ENCODE measurements around the gene ZNF672.
"Not testable (repeated sequence)": the region's sequence is repeated elsewhere in the genome, so short reads cannot be mapped to it uniquely, and the experiment has no call there.

Gene ZNF672

DNA sequence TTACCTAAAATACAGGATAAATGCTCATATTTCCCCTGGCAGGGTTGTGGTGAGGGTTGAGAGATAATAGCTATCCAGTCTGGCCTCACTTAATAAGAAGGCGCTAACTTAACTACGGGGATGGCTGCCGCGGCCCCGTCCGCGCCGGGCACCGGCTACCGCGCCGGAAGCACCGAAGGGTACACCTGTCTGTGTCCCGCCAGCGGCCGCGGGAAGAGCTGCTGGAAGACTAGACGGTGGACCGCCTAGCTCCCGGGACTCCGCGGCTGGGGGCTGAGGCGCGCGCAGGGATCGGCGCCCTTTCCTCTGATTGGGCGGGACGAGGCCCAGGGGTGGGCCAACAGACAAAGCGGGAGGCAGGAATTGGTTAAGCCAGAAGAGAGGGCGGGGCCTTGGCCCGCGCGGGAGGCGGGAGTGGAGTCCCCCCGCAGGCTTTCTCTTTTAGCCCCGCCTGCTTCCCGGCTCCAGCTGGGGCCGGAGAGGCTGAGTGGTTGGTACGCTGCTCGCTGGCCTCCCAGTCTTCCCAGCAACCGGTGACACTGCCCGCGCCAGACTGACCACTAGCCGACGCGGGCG is at the start of gene ZNF672:
Gene ZNF672 (plus strand): TSS at position 444 of the 576 bp plus-strand sequence. CDS start 9,051 bp downstream, outside the sequence.
- Mint-ChIP-seq H3K27me3 (no peaks in the 10 kb centered on the region), H3K27ac (no peak within 1 kb of the TSS), H3K36me3 (peaks cover 3 to 7% of the 10 kb centered on the region in 2 donors), H3K4me3 (no peak within 1 kb of the TSS), H3K9me3 (no peaks in the 10 kb centered on the region), H3K4me1 (peaks cover 18 to 37% of the 10 kb centered on the region in 2 donors)
- DNase-seq (peak; percentile 95), ATAC-seq (replicated peaks) (peak; percentile 72 to 80)

DNA sequence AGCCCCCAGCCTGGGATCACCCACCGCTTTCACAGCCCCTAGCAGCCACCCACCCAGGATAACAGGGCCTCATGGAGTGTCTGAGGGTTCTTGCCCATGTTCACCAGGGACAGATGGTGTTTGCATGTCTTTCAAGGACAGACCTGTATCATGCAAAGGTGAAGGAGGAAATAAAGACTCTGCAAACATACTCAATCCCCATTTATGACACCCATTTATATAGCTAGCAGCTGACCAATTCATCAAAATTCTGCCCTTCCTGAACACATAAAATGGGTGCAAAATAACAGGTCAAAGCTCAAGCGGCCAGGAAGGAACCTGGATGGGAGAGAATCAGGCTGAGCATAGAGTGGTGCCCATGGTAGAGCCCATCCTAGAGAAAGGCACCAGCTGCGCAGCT is 49.7 kb upstream of the ZNF672 start:
- H3K9me3 Mint-ChIP-seq = no peaks in the 10 kb centered on the region
- ATAC-seq (replicated peaks) = no peak
- peaks cover 32 to 66% of the 10 kb centered on the region in 2 donors for H3K4me1 Mint-ChIP-seq
- H3K36me3 Mint-ChIP-seq = peaks cover 0 to 2% of the 10 kb centered on the region in 2 donors
- DNase-seq = no peak
- H3K27ac Mint-ChIP-seq = no peak overlapping the region
- H3K4me3 Mint-ChIP-seq = no peak overlapping the region
- H3K27me3 Mint-ChIP-seq = no peaks in the 10 kb centered on the region

DNA sequence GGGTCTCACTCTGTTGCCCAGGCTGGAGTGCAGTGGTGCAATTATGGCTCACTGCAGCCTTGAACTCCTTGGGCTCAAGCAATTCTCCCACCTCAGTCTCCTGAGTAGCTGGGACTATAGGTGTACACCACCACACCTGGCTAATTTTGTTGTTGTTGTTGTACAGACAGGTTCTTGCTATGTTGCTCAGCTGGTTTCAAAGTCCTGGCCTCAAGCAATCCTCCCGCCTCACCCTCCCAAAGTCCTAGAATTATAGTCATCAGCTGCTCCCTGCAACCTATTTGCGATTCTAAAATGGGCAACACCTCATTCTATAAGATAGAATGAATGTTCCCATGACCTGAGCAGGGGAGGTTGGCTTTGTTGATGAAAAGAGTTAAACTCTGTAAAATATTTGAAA is 48.7 kb upstream of the ZNF672 start:
- ATAC-seq (replicated peaks); H3K36me3 Mint-ChIP-seq; H3K27me3 Mint-ChIP-seq; H3K9me3 Mint-ChIP-seq; H3K4me3 Mint-ChIP-seq; DNase-seq: not testable (repeated sequence)
- peak overlapping the region; percentile 25 for H3K27ac Mint-ChIP-seq
- peaks cover 35 to 66% of the 10 kb centered on the region in 2 donors for H3K4me1 Mint-ChIP-seq

DNA sequence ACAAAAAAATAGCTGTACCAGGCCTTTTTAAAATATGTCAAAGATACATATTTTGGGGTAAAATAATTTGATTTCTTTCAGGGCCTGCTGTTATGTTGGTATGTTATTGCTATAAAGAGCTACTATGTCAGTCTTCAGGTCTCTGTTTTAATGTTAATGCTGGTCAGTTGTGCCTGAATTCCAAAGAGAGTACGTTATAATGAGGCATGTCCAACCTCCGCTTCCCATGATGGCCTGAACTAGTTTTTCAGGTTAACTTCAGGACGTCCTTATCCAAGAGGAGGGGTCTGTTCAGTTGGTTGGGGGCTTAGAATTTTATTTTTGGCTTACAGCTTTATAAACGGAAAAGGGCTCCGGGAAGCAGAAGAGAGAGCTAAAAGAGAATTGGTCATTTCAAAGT is 47.6 kb upstream of the ZNF672 start:
- Mint-ChIP-seq H3K27ac (no peak overlapping the region), H3K9me3 (peaks cover 5 to 10% of the 10 kb centered on the region in 2 donors), H3K27me3 (no peaks in the 10 kb centered on the region), H3K36me3 (peaks cover 7 to 9% of the 10 kb centered on the region in 2 donors), H3K4me3 (no peak overlapping the region), H3K4me1 (peaks cover 34 to 64% of the 10 kb centered on the region in 2 donors)
- ATAC-seq (replicated peaks) = no peak
- DNase-seq = no peak

DNA sequence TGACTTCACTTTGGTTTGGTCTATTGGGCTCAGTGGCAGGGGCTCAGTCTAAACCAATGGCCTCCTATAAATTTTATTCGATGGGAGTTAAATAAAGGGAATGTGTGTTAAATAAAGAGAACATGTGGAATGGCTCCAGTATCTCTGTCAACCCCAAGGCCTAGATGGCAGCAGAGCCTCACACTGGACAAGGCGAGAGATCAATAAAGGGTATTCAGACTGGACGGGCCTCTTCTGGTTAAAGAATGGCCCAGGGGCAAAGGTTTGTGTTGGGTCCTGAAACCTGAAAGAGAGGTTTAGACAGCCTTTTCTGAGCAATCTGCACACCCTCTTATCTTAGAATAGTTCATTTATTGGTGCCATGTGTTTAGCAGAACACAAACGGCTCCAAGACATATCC is 47.0 kb upstream of the ZNF672 start:
- Mint-ChIP-seq H3K36me3 (peaks cover 7 to 11% of the 10 kb centered on the region in 2 donors), H3K27ac (peak overlapping the region; percentile 25), H3K27me3 (no peaks in the 10 kb centered on the region), H3K9me3 (peaks cover 8 to 14% of the 10 kb centered on the region in 2 donors), H3K4me3 (no peak overlapping the region), H3K4me1 (peaks cover 30 to 62% of the 10 kb centered on the region in 2 donors)
- no peak for DNase-seq
- ATAC-seq (replicated peaks) = no peak

DNA sequence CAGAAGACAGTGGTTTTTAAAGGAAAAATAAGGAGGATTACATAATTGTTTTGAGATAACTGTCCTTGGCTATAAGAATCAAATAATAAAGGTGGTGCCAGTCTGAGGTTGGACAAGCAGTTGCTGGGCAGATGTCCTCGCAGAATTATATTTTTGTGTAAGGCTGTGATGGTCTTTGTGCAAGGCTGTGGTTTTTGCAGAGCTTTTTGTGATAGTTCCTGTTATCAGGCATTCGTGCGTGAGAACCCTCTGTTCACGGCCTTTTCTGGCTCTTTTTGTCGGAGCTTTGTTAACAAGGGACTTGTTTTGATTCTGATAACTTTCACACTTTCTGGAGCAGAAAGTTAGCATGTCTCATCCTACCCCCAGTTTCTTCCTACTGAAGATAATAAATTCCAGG is 45.7 kb upstream of the ZNF672 start:
- Mint-ChIP-seq H3K27ac (peak overlapping the region; percentile 80), H3K36me3 (peaks cover 9 to 10% of the 10 kb centered on the region in 2 donors), H3K4me1 (peaks cover 21 to 49% of the 10 kb centered on the region in 2 donors), H3K27me3 (no peaks in the 10 kb centered on the region), H3K9me3 (peaks cover 11 to 16% of the 10 kb centered on the region in 2 donors), H3K4me3 (no peak overlapping the region)
- ATAC-seq (replicated peaks) (peak; percentile 69 to 86), DNase-seq (peak; percentile 28)

DNA sequence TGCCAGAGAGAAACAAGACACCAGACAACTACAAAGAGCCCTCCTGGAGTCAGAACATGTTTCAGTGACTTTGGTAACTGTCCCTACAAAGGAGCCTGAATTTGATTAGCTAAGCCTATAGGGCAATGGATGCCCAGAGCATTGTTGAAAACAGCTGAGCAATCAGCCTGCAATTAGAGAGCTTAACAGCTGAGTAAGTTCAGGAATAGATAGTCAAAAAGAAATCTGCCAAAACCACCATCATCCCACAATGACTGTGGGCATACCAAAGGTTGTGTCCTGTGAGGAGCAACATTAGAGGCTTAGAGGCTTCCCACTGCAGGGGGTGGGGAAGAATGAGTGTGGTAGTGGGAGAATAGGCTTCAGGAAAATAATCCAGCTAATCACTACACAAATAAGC is 44.4 kb upstream of the ZNF672 start:
- Mint-ChIP-seq H3K36me3 (peaks cover 12 to 14% of the 10 kb centered on the region in 2 donors), H3K4me3 (peak overlapping the region; percentile 18 to 44), H3K27ac (no peak overlapping the region), H3K4me1 (peaks cover 21 to 47% of the 10 kb centered on the region in 2 donors), H3K9me3 (peaks cover 16% of the 10 kb centered on the region in 2 donors), H3K27me3 (no peaks in the 10 kb centered on the region)
- ATAC-seq (replicated peaks) = peak; percentile 82 to 91
- DNase-seq = peak; percentile 33

DNA sequence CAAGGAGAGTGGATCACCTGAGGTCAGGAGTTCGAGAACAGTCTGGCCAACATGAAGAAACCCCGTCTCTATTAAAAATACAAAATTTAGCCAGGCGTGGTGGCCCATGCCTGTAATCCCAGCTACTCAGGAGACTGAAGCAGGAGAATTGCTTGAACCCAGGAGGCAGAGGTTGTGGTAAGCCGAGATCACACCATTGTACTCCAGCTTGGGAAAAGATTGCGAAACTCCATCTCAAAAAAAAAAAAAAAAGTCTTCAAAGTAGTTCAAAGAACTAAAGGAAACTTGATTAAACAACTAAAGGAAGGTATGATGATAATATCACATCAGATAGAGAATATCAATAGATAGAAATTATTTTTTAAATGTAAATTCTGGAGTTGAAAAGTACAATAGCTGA is 43.4 kb upstream of the ZNF672 start:
- Mint-ChIP-seq H3K4me1 (peaks cover 21 to 47% of the 10 kb centered on the region in 2 donors), H3K9me3 (peaks cover 16 to 17% of the 10 kb centered on the region in 2 donors), H3K36me3 (peaks cover 13 to 17% of the 10 kb centered on the region in 2 donors)
- not testable (repeated sequence) for H3K4me3 Mint-ChIP-seq; DNase-seq; H3K27me3 Mint-ChIP-seq; H3K27ac Mint-ChIP-seq; ATAC-seq (replicated peaks)

DNA sequence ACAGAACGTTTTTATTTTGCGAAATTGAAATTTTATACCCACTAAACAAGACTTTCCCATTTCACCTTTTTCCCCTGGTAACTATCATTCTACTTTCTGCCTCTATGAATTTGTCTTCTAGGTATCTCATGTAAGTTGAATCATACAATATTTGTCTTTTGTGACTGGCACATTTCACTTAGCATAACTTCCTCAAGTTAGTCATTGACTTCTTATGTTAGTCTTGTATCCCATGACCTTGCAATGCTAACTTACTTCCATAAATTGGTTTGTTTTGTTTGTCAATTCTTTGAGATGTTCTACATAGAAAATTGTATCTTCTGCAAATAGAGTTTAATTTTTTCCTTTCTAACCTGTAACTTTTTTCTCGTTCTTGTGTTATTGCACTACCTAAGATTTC is 39.2 kb upstream of the ZNF672 start:
- Mint-ChIP-seq H3K9me3 (peaks cover 15 to 23% of the 10 kb centered on the region in 2 donors), H3K36me3 (peaks cover 15 to 21% of the 10 kb centered on the region in 2 donors), H3K4me1 (peaks cover 14 to 24% of the 10 kb centered on the region in 2 donors), H3K27me3 (no peaks in the 10 kb centered on the region), H3K4me3 (no peak overlapping the region), H3K27ac (no peak overlapping the region)
- ATAC-seq (replicated peaks) = no peak
- DNase-seq = no peak

DNA sequence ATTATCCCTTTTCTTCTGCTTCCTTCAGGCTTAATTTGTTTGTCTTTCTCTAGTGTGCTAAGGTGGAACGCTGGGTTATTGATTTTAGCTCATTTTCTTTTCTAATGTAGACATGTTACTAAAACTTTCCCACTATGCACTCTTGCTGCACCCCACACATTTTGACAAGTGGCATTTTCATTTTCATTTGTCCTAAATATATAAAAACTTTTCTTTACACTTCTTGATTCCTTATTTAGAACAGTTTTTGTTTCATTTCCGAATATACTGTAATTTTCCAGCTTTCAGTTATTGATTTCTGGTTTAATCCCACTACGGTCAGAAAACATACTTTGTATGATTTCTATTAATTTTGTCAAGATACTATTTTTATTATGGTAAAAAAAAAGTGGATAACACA is 37.6 kb upstream of the ZNF672 start:
- Mint-ChIP-seq H3K36me3 (peaks cover 10 to 17% of the 10 kb centered on the region in 2 donors), H3K27me3 (no peaks in the 10 kb centered on the region), H3K4me3 (peak overlapping the region in 1 of 2 donors; percentile 3), H3K4me1 (peaks cover 21 to 30% of the 10 kb centered on the region in 2 donors), H3K9me3 (peaks cover 7 to 21% of the 10 kb centered on the region in 2 donors), H3K27ac (no peak overlapping the region)
- ATAC-seq (replicated peaks) (no peak), DNase-seq (no peak)

DNA sequence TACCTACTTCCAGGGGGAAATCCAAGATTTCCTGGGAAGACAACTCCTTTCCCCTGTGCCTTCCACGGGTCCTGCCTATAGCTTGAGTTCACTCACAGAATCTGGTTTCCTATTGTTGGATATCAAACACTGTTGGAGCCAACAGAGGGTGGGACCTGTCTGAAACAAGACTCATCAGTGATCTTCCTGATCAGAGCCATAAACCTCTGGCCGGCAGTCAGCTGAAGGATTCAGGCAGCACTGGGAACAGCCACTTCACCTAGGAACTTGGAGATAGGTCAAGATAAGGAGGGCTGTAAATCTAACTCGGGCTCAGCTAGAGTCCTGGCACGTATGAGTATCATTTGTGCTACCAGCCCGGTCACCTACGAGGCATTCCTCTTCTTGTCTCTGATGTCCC is 35.6 kb upstream of the ZNF672 start:
- ATAC-seq (replicated peaks) = no peak
- Mint-ChIP-seq H3K27me3 (no peaks in the 10 kb centered on the region), H3K36me3 (peaks cover 8 to 19% of the 10 kb centered on the region in 2 donors), H3K27ac (no peak overlapping the region), H3K4me1 (peaks cover 37 to 46% of the 10 kb centered on the region in 2 donors), H3K4me3 (no peak overlapping the region), H3K9me3 (peaks cover 0 to 14% of the 10 kb centered on the region in 2 donors)
- DNase-seq = no peak

DNA sequence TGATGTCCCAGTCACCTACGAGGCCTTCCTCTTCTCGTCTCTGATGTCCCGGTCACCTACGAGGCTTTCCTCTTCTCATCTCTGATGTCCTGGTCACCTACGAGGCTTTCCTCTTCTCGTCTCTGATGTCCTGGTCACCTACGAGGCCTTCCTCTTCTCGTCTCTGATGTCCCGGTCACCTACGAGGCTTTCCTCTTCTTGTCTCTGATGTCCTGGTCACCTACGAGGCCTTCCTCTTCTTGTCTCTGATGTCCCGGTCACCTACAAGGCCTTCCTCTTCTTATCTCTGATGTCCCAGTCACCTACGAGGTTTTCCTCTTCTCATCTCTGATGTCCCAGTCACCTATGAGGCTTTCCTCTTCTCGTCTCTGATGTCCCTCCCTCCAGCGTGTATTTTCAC is 34.5 kb upstream of the ZNF672 start:
- H3K27me3 Mint-ChIP-seq; ATAC-seq (replicated peaks); H3K4me3 Mint-ChIP-seq; DNase-seq: not testable (repeated sequence)
- Mint-ChIP-seq H3K4me1 (peaks cover 37 to 47% of the 10 kb centered on the region in 2 donors), H3K36me3 (peaks cover 6 to 17% of the 10 kb centered on the region in 2 donors), H3K9me3 (peaks cover 0 to 10% of the 10 kb centered on the region in 2 donors), H3K27ac (peak overlapping the region; percentile 39)

DNA sequence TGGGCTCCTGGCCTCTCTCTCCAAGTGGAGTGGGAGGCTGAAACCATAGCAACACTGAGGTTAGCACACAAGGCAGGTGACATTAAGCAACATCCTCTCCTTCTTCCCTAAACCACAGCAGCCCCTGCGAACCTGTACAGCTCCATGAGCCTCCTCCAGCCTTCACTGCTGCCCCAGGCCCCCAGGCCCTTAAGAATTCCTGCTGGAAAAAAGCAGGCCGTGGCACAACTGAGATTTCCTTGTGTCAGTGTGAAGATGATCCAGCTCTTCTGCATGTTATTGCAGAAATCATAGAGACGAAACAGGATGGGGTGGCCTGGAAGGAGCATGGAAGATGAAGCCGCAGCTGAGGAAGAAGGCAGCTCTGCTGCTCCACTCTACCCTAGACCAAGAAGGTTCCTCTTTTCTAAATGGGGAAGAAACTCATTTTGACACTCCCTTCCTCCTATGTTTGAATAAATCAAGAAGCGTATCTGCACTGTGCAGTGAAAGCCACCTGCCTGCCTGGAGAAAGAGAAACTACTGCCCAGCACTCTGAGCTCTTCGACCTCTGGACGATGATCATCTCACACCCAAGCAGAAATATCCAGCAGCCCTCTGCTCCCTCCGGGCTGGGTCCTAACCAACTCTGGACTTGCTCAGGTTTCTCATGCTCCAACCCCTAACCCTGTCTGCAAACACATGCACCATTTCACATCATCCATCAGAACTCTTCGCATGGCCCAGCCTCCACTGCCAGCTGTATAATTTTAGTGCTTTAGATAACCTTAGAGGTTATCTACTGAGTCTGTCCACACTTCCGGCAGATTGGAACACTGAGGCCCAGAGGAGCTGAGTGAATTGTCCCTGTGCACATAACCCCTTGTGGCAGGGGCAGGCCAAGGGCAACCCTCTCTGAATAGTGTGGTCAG is 33.0 kb upstream of the ZNF672 start:
- peak overlapping the region; percentile 72 for H3K27ac Mint-ChIP-seq
- peaks cover 9 to 19% of the 10 kb centered on the region in 2 donors for H3K36me3 Mint-ChIP-seq
- H3K4me3 Mint-ChIP-seq = peak overlapping the region; percentile 78 to 79
- H3K9me3 Mint-ChIP-seq = peaks cover 0 to 9% of the 10 kb centered on the region in 2 donors
- H3K27me3 Mint-ChIP-seq = no peaks in the 10 kb centered on the region
- DNase-seq (peak; percentile 42), ATAC-seq (replicated peaks) (peak; percentile 96)
- peaks cover 37 to 47% of the 10 kb centered on the region in 2 donors for H3K4me1 Mint-ChIP-seq

DNA sequence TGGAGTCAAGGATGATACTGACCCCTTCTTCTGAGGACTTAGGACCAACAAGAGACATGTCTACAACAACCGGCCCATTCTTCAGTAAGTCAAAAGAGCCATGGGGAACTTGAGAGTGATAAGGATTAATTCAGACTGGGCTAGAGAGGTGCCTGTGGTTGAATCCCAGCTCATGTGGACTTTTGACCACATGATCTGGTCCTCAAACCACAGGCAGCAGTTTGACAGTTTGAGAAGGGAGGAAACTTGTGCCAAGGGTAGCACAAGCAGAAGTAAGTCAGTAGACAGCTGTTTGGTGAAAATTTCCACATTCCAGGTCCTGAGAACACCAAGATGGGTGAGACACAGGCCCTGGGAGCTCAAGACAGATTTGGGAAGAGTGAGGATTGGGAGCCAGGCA is 32.1 kb upstream of the ZNF672 start:
- no peak for DNase-seq
- Mint-ChIP-seq H3K27ac (peak overlapping the region; percentile 67), H3K4me3 (no peak overlapping the region), H3K36me3 (peaks cover 8 to 25% of the 10 kb centered on the region in 2 donors), H3K9me3 (peaks cover 0 to 9% of the 10 kb centered on the region in 2 donors), H3K27me3 (no peaks in the 10 kb centered on the region), H3K4me1 (peaks cover 37 to 44% of the 10 kb centered on the region in 2 donors)
- no peak for ATAC-seq (replicated peaks)

Data from stimulated activated naive B cell treated with anti-CD40 and anti-IgM and Interleukin-4, amounts not matched to agents 10 μg/mL and 1 μg/mL and 100 μg/mL, for 72 hours (primary cell).